ENCODE data around the gene ARIH2. TPM values are rescaled to one million over a fixed set of nuclear protein-coding genes. Genes with fewer than 3 reads are reported as not detected.
A peak's percentile ranks its signal among the peaks of the same experiment; 100 is the strongest.

Gene ARIH2
- total RNA-seq, 1 donor from 2014 or later = 112 TPM

DNA sequence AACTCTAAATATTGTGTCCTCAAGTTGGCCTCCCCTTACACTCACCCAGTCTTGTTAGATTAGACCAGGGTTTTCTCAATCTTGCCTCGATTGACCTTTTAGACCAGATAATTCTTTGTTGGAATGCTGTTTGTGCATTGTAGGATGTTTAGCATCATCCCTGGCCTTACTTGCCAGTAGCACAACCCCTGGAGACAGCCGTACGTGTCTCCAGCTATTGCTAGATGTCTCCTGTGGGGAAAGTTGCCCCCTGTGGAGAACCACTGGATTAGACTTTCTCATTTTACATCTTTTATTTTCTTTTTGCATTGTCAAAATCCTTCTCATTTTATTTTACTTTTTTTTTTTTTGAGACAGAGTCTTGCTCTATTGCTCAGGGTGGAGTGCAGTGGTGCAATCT, 90.8 kb downstream of the ARIH2 start:
- H3K4me3 Mint-ChIP-seq = no peak overlapping the region
- no peak for DNase-seq
- H3K4me1 Mint-ChIP-seq = peaks cover 25% of the 10 kb centered on the region
- no peaks in the 10 kb centered on the region for H3K9me3 Mint-ChIP-seq
- no peak for ATAC-seq (ENCODE audit: low read depth)
- intact Hi-C loops (cut with micrococcal nuclease) = loop anchor here (5.0 kb wide), 3 partner anchors 333 to 663 kb away; partner anchors contain the start of genes APEH, PFKFB4 and USP4
- peaks cover 42% of the 10 kb centered on the region for H3K36me3 Mint-ChIP-seq (ENCODE audit: low read depth)
- H3K27ac Mint-ChIP-seq = peak overlapping the region; percentile 67
- H3K27me3 Mint-ChIP-seq = no peaks in the 10 kb centered on the region
- ChIA-PET CTCF (interaction anchor here (1.4 kb wide), 1 partner anchor 22 kb away, joined by 7 read pairs; no protein-coding TSS in a partner anchor), POLR2A (interaction anchor here (9.9 kb wide), 1 partner anchor 13 kb away, joined by 372 read pairs; the partner anchor contains the start of genes DALRD3, IMPDH2 and NDUFAF3)
- no peak for TF ChIP-seq CTCF (IDR thresholded peaks at IDR 0.05)

- no peak for TF ChIP-seq CTCF (IDR thresholded peaks at IDR 0.05)
- DNase-seq (no peak), ATAC-seq (ENCODE audit: low read depth) (no peak)
- Mint-ChIP-seq H3K27me3 (no peaks in the 10 kb centered on the region), H3K9me3 (no peaks in the 10 kb centered on the region), H3K27ac (no peak overlapping the region), H3K36me3 (ENCODE audit: low read depth) (peaks cover 54% of the 10 kb centered on the region), H3K4me3 (no peak overlapping the region), H3K4me1 (peaks cover 24% of the 10 kb centered on the region)
- CTCF ChIA-PET = interaction anchor here (0.9 to 7.5 kb wide), 4 partner anchors 9 to 81 kb away, joined by 3 to 57 read pairs (median 4); partner anchors contain the start of genes NDUFAF3, P4HTM and QRICH1
- POLR2A ChIA-PET = interaction anchor here (0.9 to 9.9 kb wide), 3 partner anchors 10 to 25 kb away, joined by 3 to 372 read pairs (median 5); partner anchors contain the start of genes DALRD3, IMPDH2 and NDUFAF3
- intact Hi-C loops (cut with micrococcal nuclease) = no loop called here
Measured at GRCh38 chr3:49012441-49013017, 93.9 kb downstream of the ARIH2 start.

- Mint-ChIP-seq H3K4me1 (peaks cover 22% of the 10 kb centered on the region), H3K9me3 (no peaks in the 10 kb centered on the region), H3K36me3 (ENCODE audit: low read depth) (peaks cover 52% of the 10 kb centered on the region), H3K27me3 (no peaks in the 10 kb centered on the region), H3K27ac (no peak overlapping the region), H3K4me3 (no peak overlapping the region)
- ATAC-seq (ENCODE audit: low read depth) = no peak
- CTCF ChIA-PET = interaction anchor here (0.9 to 7.5 kb wide), 3 partner anchors 9 to 81 kb away, joined by 3 to 57 read pairs (median 4); partner anchors contain the start of genes NDUFAF3, P4HTM and QRICH1
- TF ChIP-seq CTCF (IDR thresholded peaks at IDR 0.05) = no peak
- no peak for DNase-seq
- POLR2A ChIA-PET = interaction anchor here (0.6 to 9.9 kb wide), 7 partner anchors 8 to 80 kb away, joined by 3 to 372 read pairs (median 5); partner anchors contain the start of genes DALRD3, IMPDH2, NDUFAF3 and QRICH1
- intact Hi-C loops (cut with micrococcal nuclease) = no loop called here
Measured at GRCh38 chr3:49013113-49013737, 94.6 kb downstream of the ARIH2 start.

DNA sequence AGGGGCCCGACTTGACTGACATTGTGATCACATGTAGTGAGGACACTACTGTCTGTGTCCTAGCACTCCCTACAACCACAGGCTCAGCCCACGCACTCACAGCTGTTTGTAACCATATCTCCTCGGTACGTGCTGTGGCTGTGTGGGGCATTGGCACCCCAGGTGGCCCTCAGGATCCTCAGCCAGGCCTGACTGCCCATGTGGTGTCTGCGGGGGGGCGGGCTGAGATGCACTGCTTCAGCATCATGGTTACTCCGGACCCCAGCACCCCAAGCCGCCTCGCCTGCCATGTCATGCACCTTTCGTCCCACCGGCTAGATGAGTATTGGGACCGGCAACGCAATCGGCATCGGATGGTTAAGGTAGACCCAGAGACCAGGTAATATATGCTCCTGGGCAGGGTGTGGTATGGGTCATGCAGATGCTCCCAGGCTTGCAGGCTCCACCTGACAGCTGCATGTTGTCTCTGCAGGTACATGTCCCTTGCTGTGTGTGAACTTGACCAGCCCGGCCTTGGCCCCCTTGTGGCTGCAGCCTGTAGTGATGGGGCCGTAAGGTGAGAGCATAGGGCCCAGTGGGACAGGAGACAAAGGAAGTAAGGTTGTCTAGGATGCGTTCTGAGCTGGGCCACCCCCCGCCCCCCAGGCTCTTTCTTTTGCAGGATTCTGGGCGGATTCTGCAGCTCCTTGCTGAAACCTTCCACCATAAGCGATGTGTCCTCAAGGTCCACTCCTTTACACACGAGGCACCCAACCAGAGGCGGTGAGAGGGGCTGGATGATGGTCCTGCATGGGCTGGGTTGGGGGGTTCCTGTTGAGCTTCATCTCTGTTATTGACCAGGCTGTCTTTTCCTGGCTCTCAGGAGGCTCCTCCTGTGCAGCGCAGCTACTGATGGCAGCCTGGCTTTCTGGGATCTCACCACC, 95.4 kb downstream of the ARIH2 start:
- H3K9me3 Mint-ChIP-seq = no peaks in the 10 kb centered on the region
- H3K36me3 Mint-ChIP-seq (ENCODE audit: low read depth) = peaks cover 55% of the 10 kb centered on the region
- no peak for TF ChIP-seq CTCF (IDR thresholded peaks at IDR 0.05)
- CTCF ChIA-PET = interaction anchor here (0.9 to 7.5 kb wide), 2 partner anchors 19 to 26 kb away, joined by 3 to 57 read pairs; partner anchors contain the start of gene P4HTM
- no peak overlapping the region for H3K4me3 Mint-ChIP-seq
- H3K27ac Mint-ChIP-seq = no peak overlapping the region
- H3K27me3 Mint-ChIP-seq = no peaks in the 10 kb centered on the region
- intact Hi-C loops (cut with micrococcal nuclease) = loop anchor here (1.0 kb wide), 1 partner anchor 25 kb away; no protein-coding TSS in a partner anchor
- ATAC-seq (ENCODE audit: low read depth) (peak; percentile 63), DNase-seq (peak; percentile 57)
- H3K4me1 Mint-ChIP-seq = peaks cover 21% of the 10 kb centered on the region
- POLR2A ChIA-PET = interaction anchor here (0.6 to 1.7 kb wide), 9 partner anchors 8 to 119 kb away, joined by 3 to 13 read pairs (median 4); partner anchors contain the start of genes IMPDH2, NDUFAF3, P4HTM and QRICH1

Measured in activated B cell treated with CpG ODN at 0.5 μM for 24 hours (primary cell).